Measurements from ENCODE around the gene ZDHHC24.

The ZDHHC24 gene

GRCh38 chr11:66549696-66550095 lies 3.8 kb upstream of the ZDHHC24 start:
- DNase-seq (ENCODE audit: low read depth), result no peak
- TF ChIP-seq, protein P1, sequence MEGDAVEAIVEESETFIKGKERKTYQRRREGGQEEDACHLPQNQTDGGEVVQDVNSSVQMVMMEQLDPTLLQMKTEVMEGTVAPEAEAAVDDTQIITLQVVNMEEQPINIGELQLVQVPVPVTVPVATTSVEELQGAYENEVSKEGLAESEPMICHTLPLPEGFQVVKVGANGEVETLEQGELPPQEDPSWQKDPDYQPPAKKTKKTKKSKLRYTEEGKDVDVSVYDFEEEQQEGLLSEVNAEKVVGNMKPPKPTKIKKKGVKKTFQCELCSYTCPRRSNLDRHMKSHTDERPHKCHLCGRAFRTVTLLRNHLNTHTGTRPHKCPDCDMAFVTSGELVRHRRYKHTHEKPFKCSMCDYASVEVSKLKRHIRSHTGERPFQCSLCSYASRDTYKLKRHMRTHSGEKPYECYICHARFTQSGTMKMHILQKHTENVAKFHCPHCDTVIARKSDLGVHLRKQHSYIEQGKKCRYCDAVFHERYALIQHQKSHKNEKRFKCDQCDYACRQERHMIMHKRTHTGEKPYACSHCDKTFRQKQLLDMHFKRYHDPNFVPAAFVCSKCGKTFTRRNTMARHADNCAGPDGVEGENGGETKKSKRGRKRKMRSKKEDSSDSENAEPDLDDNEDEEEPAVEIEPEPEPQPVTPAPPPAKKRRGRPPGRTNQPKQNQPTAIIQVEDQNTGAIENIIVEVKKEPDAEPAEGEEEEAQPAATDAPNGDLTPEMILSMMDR (IDR thresholded peaks at IDR 0.05; ENCODE audit: low read depth, low read length), result no peak
- no peak for TF ChIP-seq MYC (IDR thresholded peaks at IDR 0.05; ENCODE audit: low read depth, low read length)
- no peak for TF ChIP-seq POLR2A (IDR thresholded peaks at IDR 0.05; ENCODE audit: extremely low read depth, insufficient read length)
- TF ChIP-seq, protein P2, sequence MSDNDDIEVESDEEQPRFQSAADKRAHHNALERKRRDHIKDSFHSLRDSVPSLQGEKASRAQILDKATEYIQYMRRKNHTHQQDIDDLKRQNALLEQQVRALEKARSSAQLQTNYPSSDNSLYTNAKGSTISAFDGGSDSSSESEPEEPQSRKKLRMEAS (IDR thresholded peaks at IDR 0.05; ENCODE audit: low read depth, low read length), result no peak
- no peak overlapping the region for H3K4me3 ChIP-seq (ENCODE audit: low read depth, low read length)

DNA sequence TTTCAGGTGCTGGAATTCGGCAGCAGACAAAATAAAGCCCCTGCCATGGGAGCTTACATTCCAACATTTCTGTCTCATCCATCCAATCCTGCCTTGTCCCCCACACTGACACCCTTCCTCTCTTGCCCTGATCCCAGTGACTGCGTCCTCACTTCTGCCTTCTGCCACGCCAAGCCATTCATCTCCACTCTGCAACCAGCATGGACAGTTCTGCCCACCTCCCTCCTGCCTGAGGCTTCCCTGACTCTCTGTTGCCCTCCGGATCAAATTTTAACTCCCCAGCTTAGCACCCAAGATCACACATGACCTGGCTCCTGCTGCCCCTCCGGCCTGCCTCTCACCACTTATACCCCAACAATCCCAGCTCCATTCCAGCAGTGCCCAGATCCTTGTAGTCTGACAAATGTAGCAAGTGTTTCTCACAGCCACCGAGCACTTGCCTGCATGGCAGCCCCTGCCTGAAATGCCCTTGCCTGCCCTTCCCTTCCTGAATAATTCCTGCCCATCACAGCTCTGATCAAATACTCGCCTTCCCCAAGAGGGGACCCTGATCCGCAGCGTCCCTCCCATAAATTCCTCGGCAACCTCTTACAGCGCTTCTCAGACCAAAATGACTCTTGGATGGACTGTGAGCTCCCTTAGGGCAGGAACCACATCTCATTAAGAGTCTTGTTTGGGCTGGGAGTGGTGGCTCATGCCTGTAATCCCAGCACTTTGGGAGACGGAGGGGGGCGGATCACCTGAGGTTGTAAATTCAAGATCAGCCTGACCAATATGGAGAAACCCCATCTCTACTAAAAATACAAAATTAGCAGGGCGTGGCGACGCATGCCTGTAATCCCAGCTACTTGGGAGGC lies 3.2 kb upstream of the ZDHHC24 start:
- DNase-seq (ENCODE audit: low read depth), result no peak
- TF ChIP-seq POLR2A (IDR thresholded peaks at IDR 0.05; ENCODE audit: extremely low read depth, insufficient read length) (no peak), MYC (IDR thresholded peaks at IDR 0.05; ENCODE audit: low read depth, low read length) (no peak)
- TF ChIP-seq, protein P1 (IDR thresholded peaks at IDR 0.05; ENCODE audit: low read depth, low read length), result no peak
- TF ChIP-seq, protein P2 (IDR thresholded peaks at IDR 0.05; ENCODE audit: low read depth, low read length), result no peak
- no peak overlapping the region for H3K4me3 ChIP-seq (ENCODE audit: low read depth, low read length)

GRCh38 chr11:66548041-66548440 lies 2.2 kb upstream of the ZDHHC24 start:
- no peak for DNase-seq (ENCODE audit: low read depth)
- H3K4me3 ChIP-seq (ENCODE audit: low read depth, low read length), result no peak overlapping the region
- TF ChIP-seq, protein P2 (IDR thresholded peaks at IDR 0.05; ENCODE audit: low read depth, low read length), result no peak
- TF ChIP-seq, protein P1 (IDR thresholded peaks at IDR 0.05; ENCODE audit: low read depth, low read length), result no peak
- TF ChIP-seq MYC (IDR thresholded peaks at IDR 0.05; ENCODE audit: low read depth, low read length) (no peak), POLR2A (IDR thresholded peaks at IDR 0.05; ENCODE audit: extremely low read depth, insufficient read length) (no peak)

DNA sequence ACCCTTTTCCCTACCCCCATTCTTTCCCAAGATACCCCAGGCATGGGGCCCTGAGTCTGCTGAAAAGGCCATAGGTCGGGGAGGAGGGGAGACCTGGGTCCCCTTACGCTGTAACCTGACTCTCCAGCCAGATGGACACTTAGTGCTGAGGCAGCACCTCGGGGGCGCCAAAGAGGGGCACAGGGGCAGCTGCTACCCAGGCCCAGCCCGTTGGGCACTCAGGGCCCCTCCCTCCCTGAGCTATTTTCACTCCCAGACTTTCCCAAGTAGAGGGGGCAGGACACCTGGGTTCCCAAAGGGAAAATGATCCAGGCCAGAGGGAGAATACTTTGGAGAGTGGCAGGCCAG lies 1.8 kb upstream of the ZDHHC24 start:
- DNase-seq (ENCODE audit: low read depth), result no peak
- H3K4me3 ChIP-seq (ENCODE audit: low read depth, low read length), result no peak overlapping the region
- TF ChIP-seq, protein P1 (IDR thresholded peaks at IDR 0.05; ENCODE audit: low read depth, low read length), result no peak
- TF ChIP-seq, protein P2 (IDR thresholded peaks at IDR 0.05; ENCODE audit: low read depth, low read length), result no peak
- TF ChIP-seq MYC (IDR thresholded peaks at IDR 0.05; ENCODE audit: low read depth, low read length), result no peak
- TF ChIP-seq POLR2A (IDR thresholded peaks at IDR 0.05; ENCODE audit: extremely low read depth, insufficient read length), result no peak

GRCh38 chr11:66546966-66547661 lies 1.3 kb upstream of the ZDHHC24 start:
- no peak overlapping the region for H3K4me3 ChIP-seq (ENCODE audit: low read depth, low read length)
- peak; percentile 16 for DNase-seq (ENCODE audit: low read depth)

More at GRCh38 chr11:66546966-66547661, 1.3 kb upstream of the ZDHHC24 start:
- TF ChIP-seq, protein P2 (IDR thresholded peaks at IDR 0.05; ENCODE audit: low read depth, low read length), result no peak
- TF ChIP-seq POLR2A (IDR thresholded peaks at IDR 0.05; ENCODE audit: extremely low read depth, insufficient read length), result no peak

Measured in NB4 (cell line).